Stromal cell of bone marrow (primary cell): ENCODE measurements around the gene KCNIP1.
"Not testable (repeated sequence)": the region's sequence is repeated elsewhere in the genome, so short reads cannot be mapped to it uniquely, and the experiment has no call there.

Experiments
- DNase-seq: peaks from one replicate; pipeline ENCODE4 v3.0.0-alpha.2; 2012; ENCODE audit warnings: low read depth

KCNIP1 gene

GRCh38 chr5:170751631-170752030 is 247.8 kb downstream of the KCNIP1 start:
- DNase-seq, result no peak

GRCh38 chr5:170752257-170753215 is 248.7 kb downstream of the KCNIP1 start:
- no peak for DNase-seq

GRCh38 chr5:170753311-170753710 is 249.5 kb downstream of the KCNIP1 start:
- DNase-seq, result no peak

GRCh38 chr5:170754508-170754907 is 250.7 kb downstream of the KCNIP1 start:
- DNase-seq, result not testable (repeated sequence)

GRCh38 chr5:170755679-170756456 is 252.0 kb downstream of the KCNIP1 start:
- no peak for DNase-seq

GRCh38 chr5:170756691-170757090 is 252.9 kb downstream of the KCNIP1 start:
- no peak for DNase-seq

GRCh38 chr5:170757182-170757601 is 253.4 kb downstream of the KCNIP1 start:
- DNase-seq, result peak; percentile 16

- DNase-seq, result no peak
Measured at GRCh38 chr5:170757669-170758068, 253.8 kb downstream of the KCNIP1 start.

- no peak for DNase-seq
Measured at GRCh38 chr5:170758481-170758880, 254.7 kb downstream of the KCNIP1 start.

- DNase-seq, result no peak
Measured at GRCh38 chr5:170760113-170760512, 256.3 kb downstream of the KCNIP1 start.

- DNase-seq, result no peak
Measured at GRCh38 chr5:170761048-170761707, 257.4 kb downstream of the KCNIP1 start.

GRCh38 chr5:170761708-170762066 is 257.9 kb downstream of the KCNIP1 start:
- DNase-seq, result no peak

- not testable (repeated sequence) for DNase-seq
Measured at GRCh38 chr5:170762298-170762697, 258.5 kb downstream of the KCNIP1 start.

- DNase-seq, result not testable (repeated sequence)
Measured at GRCh38 chr5:170765868-170766267, 262.0 kb downstream of the KCNIP1 start.

- no peak for DNase-seq
Measured at GRCh38 chr5:170769246-170769645, 265.4 kb downstream of the KCNIP1 start.

- DNase-seq, result no peak
Measured at GRCh38 chr5:170769898-170770416, 266.1 kb downstream of the KCNIP1 start.

GRCh38 chr5:170771496-170771895 is 267.7 kb downstream of the KCNIP1 start:
- DNase-seq, result no peak

- DNase-seq, result no peak
Measured at GRCh38 chr5:170773024-170773985, 269.5 kb downstream of the KCNIP1 start.

- DNase-seq, result no peak
Measured at GRCh38 chr5:170774831-170775230, 271.0 kb downstream of the KCNIP1 start.

- no peak for DNase-seq
Measured at GRCh38 chr5:170781946-170782345, 278.1 kb downstream of the KCNIP1 start.

GRCh38 chr5:170782438-170782837 is 278.6 kb downstream of the KCNIP1 start:
- no peak for DNase-seq
